Mesothelial cell of epicardium (in vitro differentiated cells): Measurements from ENCODE around the gene MACROD2. TPM values are rescaled to one million over a fixed set of nuclear protein-coding genes. Genes with fewer than 3 reads are reported as not detected.

ENCODE experiments used
- DNase-seq, 2 experiments: peaks; one replicate each; pipeline ENCODE4 v3.0.0; 2021; ENCODE audit warnings: low spot score in 2 of 2; ENCODE audit not compliant: unreplicated experiment in 2 of 2
- H3K27ac Mint-ChIP-seq: 2 replicates; pipeline ENCODE4 v1.8.0; 2021; ENCODE audit warnings: mixed read lengths
- H3K27me3 Mint-ChIP-seq: 2 replicates; pipeline ENCODE4 v1.8.0; 2021; ENCODE audit warnings: low read depth, mixed read lengths
- H3K36me3 Mint-ChIP-seq: 2 replicates; pipeline ENCODE4 v1.8.0; 2021; ENCODE audit warnings: mixed read lengths
- H3K4me1 Mint-ChIP-seq: 2 replicates; pipeline ENCODE4 v1.8.0; 2021; ENCODE audit warnings: mixed read lengths
- H3K4me3 Mint-ChIP-seq: 2 replicates; pipeline ENCODE4 v1.8.0; 2021; ENCODE audit warnings: mild to moderate bottlenecking, moderate library complexity, mixed read lengths
- H3K9me3 Mint-ChIP-seq: 2 replicates; pipeline ENCODE4 v1.8.0; 2021; ENCODE audit warnings: mixed read lengths
- total RNA-seq: library from RNA; stranded (reverse); gene quantifications from 3 replicates; pipeline ENCODE4 v1.2.1, GENCODE V29; 2021
- TF ChIP-seq, protein P1 (sequence below): fragments of 200-600 bp; sonication (generic); IDR thresholded peaks from one replicate; pipeline ENCODE4 v1.5.0; 2021; ENCODE audit warnings: antibody characterized with exemption; ENCODE audit not compliant: unreplicated experiment

The MACROD2 gene
- total RNA-seq, 1 donor from 2014 or later, result 10.0 TPM

DNA sequence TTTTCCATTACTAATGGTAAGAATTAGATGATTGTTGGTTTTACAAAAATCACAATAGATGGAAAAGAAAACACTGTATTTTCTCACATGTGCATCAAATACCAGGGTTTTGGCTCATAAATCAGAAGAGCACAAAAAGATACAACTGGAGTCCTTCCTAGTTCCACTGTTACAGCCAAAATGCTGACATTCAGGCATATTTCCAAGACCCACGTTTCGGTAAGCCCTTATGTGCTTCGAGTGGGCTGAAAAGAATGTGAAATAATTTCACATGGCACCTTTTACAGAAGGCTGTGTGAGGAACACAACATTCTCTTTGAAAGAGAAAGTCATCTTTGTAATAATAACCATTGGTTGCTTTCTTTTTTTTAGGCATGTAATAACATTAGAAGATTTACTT, 668.8 kb downstream of the MACROD2 start:
- Mint-ChIP-seq H3K4me1 (peaks cover 32% of the 10 kb centered on the region), H3K9me3 (peaks cover 21% of the 10 kb centered on the region), H3K27me3 (no peaks in the 10 kb centered on the region), H3K36me3 (peaks cover 5% of the 10 kb centered on the region), H3K27ac (no peak overlapping the region), H3K4me3 (no peak overlapping the region)
- TF ChIP-seq, protein P1, sequence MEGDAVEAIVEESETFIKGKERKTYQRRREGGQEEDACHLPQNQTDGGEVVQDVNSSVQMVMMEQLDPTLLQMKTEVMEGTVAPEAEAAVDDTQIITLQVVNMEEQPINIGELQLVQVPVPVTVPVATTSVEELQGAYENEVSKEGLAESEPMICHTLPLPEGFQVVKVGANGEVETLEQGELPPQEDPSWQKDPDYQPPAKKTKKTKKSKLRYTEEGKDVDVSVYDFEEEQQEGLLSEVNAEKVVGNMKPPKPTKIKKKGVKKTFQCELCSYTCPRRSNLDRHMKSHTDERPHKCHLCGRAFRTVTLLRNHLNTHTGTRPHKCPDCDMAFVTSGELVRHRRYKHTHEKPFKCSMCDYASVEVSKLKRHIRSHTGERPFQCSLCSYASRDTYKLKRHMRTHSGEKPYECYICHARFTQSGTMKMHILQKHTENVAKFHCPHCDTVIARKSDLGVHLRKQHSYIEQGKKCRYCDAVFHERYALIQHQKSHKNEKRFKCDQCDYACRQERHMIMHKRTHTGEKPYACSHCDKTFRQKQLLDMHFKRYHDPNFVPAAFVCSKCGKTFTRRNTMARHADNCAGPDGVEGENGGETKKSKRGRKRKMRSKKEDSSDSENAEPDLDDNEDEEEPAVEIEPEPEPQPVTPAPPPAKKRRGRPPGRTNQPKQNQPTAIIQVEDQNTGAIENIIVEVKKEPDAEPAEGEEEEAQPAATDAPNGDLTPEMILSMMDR, result no peak
- no peak for DNase-seq

GRCh38 chr20:14666696-14667095, 671.4 kb downstream of the MACROD2 start:
- TF ChIP-seq, protein P1, result no peak

DNA sequence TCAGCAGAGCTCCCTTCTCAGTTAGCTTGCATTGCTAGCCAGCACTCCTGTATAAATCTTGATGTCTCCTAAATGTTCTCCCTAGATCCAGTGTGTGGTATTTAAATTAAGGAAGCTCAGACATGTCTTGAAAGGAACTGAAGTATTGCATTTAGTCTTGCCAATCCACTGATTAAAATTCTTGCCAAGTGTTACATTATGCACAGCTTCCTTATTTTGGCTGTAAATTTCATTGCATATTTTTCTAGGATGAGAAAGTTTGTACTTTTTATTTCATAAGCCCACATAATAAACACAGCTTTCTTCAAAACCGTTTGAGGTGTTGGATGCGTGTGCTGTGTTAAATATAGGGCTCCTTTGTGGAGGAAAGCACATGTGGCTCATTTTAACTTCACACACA, 671.9 kb downstream of the MACROD2 start:
- Mint-ChIP-seq H3K27me3 (peaks cover 1% of the 10 kb centered on the region), H3K27ac (peak overlapping the region; percentile 62), H3K4me3 (no peak overlapping the region), H3K36me3 (no peaks in the 10 kb centered on the region), H3K9me3 (peaks cover 8% of the 10 kb centered on the region), H3K4me1 (peaks cover 38% of the 10 kb centered on the region)
- TF ChIP-seq, protein P1, result no peak
- no peak for DNase-seq

More at GRCh38 chr20:14666696-14667095, 671.4 kb downstream of the MACROD2 start:
- Mint-ChIP-seq H3K4me1 (peaks cover 34% of the 10 kb centered on the region), H3K27me3 (peaks cover 1% of the 10 kb centered on the region), H3K9me3 (peaks cover 12% of the 10 kb centered on the region), H3K4me3 (no peak overlapping the region), H3K36me3 (no peaks in the 10 kb centered on the region), H3K27ac (peak overlapping the region; percentile 62)
- DNase-seq, result no peak

- Mint-ChIP-seq H3K27ac (no peak overlapping the region), H3K36me3 (peaks cover 18% of the 10 kb centered on the region), H3K4me3 (no peak overlapping the region), H3K9me3 (peaks cover 19% of the 10 kb centered on the region), H3K27me3 (peaks cover 1% of the 10 kb centered on the region), H3K4me1 (peaks cover 38% of the 10 kb centered on the region)
- TF ChIP-seq, protein P1, result no peak
- no peak for DNase-seq
Measured at GRCh38 chr20:14672066-14672465, 676.8 kb downstream of the MACROD2 start.

DNA sequence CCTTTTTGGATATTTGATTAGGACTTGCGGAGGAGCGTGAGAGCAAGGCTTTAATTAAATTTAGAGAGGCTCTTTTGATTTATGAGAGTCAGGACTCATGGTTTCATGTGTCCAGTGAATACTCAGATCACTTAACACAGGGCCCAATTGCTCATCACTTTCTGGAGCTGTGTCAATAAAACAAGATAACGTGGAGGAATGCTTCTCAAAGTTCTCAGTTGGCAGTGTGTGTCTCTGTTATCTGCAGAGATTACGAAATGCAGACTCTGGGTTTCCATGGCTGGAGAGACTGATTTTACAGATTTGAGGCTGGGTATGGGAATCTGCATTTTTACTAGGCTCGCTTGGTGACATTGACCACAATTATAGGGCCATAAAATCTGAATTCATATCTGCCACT, 677.8 kb downstream of the MACROD2 start:
- H3K27ac Mint-ChIP-seq, result no peak overlapping the region

More for the DNA sequence above, 677.8 kb downstream of the MACROD2 start:
- Mint-ChIP-seq H3K4me1 (peaks cover 42% of the 10 kb centered on the region), H3K27me3 (peaks cover 1% of the 10 kb centered on the region), H3K9me3 (peaks cover 19% of the 10 kb centered on the region), H3K4me3 (no peak overlapping the region), H3K36me3 (peaks cover 21% of the 10 kb centered on the region)
- no peak for DNase-seq
- TF ChIP-seq, protein P1, result no peak
